Measurements from ENCODE around the gene EPHA2.

DNA sequence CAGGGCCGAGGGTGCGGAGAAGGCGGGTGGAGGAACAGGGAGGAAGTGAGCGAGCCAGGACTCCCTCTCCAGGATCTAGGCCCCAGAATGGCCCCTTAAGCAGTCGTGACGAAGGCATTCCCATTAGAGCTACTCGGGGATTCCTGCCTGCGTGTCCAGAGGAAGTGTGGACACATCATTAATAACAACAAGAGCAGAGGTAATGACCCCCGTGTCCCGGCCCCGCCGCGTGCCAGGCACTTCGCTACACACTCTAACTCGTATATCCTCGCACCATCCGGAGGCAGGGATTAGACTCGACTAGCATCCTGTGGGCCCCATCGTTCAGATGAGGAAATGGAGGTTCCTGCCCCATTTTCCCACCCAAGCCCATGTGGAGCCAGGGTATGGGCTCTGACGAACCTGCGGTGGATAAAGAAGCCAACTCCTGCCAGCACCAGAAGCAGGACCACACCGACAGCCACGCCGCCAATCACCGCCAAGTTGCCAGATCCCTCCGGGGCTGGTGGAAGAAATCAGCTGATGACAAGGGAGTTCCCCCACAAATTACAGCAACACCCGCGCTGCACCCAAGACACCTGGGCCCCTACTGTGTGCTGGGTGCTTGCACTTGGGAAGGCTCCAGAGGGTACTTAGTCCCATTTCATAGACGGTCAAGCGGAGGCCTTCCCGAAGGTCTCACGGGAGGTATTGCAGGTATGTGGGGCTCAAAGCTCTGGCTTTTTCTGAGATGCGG, 21.6 kb downstream of the EPHA2 start:
- TF ChIP-seq, protein P1, sequence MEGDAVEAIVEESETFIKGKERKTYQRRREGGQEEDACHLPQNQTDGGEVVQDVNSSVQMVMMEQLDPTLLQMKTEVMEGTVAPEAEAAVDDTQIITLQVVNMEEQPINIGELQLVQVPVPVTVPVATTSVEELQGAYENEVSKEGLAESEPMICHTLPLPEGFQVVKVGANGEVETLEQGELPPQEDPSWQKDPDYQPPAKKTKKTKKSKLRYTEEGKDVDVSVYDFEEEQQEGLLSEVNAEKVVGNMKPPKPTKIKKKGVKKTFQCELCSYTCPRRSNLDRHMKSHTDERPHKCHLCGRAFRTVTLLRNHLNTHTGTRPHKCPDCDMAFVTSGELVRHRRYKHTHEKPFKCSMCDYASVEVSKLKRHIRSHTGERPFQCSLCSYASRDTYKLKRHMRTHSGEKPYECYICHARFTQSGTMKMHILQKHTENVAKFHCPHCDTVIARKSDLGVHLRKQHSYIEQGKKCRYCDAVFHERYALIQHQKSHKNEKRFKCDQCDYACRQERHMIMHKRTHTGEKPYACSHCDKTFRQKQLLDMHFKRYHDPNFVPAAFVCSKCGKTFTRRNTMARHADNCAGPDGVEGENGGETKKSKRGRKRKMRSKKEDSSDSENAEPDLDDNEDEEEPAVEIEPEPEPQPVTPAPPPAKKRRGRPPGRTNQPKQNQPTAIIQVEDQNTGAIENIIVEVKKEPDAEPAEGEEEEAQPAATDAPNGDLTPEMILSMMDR (IDR thresholded peaks at IDR 0.05) = no peak
- no peak for TF ChIP-seq POLR2A (IDR thresholded peaks at IDR 0.05)
